GM18873 (cell line): ENCODE results near the gene ATP6V0A1.
"Not testable (repeated sequence)": the region's sequence is repeated elsewhere in the genome, so short reads cannot be mapped to it uniquely, and the experiment has no call there.

Source experiments
- ATAC-seq: cut with Tn5 transposase; IDR thresholded peaks from one replicate; pipeline ENCODE4 v1.9.1; 2021; ENCODE audit warnings: mild to moderate bottlenecking, moderate library complexity, moderate number of reproducible peaks; ENCODE audit not compliant: unreplicated experiment, low FRiP score

Gene ATP6V0A1

DNA sequence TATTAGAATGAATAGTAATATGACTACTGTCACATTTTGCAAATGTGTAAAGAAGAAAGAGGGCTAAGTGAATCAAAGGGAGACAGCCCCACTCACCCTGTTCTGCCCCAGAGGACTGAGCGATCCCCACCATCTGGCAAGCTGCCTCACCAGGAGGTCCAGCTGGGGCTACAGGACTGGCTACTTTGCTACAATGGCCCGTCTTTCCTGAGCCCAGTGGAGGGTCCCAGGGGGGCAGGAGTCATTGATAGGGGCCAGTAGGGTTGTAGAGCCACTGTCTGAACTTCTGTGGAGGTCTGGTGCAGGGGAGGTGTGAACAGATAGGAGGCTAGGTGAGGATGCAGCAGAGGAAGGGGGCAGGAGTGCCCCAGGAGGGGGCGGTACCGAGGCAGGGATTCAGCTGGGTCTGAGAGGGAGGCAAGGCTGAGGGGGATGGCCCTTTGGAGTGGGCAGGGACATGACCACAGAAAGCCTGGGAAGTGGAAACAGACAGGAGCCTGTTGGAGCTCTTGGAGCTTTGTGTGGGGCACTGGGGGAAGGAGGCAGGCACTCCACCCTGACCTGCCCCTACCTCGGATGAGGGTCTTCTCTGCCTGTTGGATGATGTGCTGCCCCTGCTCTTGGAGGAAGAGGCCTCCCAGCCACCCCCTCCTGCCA is 97.4 kb downstream of the ATP6V0A1 start:
- not testable (repeated sequence) for ATAC-seq

DNA sequence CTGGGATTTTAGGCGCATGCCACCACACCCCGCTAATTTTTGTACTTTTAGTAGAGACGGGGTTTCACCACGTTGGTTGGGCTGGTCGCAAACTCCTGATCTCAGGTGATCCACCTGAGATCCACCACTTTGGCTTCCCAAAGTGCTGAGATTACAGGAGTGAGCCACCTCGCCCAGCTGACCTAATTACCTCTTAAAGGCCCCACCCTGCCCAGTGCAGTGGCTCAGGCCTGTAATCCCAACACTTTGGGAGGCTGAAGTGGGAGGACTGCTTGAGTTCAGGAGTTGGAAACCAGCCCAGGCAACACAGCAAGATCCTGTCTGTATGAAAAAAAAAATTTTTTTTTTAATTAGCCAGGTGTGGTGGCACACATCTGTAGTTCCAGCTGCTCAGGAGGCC is 100.4 kb downstream of the ATP6V0A1 start:
- ATAC-seq: no peak

DNA sequence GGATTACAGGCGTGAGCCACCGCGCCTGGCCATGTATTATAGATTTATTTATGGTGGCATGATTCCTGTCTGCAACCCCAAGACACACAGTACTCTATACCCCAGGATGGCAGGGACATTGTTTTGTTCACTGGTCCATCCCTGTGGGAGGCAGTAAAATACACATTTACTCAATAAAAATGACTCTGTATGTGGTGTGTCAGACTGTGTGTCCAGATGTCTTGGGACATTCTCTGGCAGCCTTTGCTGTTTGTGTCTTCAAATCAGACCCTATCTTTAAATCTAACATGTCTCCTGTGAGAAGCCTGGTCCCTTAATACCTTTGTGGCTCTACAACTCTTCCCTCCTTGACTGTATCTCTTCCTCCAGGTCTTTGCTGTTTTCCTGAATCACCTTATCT is 101.6 kb downstream of the ATP6V0A1 start:
- no peak for ATAC-seq

DNA sequence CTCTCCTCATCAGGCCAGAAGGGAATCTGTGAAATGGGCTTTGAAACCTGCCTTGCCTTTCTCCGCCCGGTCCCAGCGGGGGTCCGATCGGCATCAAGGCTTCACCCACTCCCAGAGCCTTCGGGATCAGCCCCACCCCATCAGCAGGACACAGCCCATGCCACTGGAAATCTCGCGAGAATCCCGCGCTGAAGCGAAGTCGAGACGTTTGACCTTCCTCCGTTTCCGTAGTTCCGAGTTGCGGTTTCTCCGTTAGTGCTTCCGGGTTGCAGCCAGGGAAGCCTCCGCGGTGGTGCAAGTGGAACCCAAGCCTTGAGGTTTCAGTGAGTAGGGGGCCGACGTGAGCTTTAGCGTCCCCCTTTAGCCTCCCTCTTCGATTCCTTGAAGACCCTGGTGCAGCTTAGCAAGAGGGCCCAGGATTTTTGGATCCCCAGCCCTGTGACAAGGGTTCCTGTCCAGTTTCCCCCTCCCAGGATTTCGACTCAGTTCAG is 103.3 kb downstream of the ATP6V0A1 start, which contains the start of gene COASY:
Gene COASY (plus strand): TSS at position 252 of the 491 bp plus-strand sequence. CDS start 475 bp downstream, outside the sequence.
- no peak for ATAC-seq

DNA sequence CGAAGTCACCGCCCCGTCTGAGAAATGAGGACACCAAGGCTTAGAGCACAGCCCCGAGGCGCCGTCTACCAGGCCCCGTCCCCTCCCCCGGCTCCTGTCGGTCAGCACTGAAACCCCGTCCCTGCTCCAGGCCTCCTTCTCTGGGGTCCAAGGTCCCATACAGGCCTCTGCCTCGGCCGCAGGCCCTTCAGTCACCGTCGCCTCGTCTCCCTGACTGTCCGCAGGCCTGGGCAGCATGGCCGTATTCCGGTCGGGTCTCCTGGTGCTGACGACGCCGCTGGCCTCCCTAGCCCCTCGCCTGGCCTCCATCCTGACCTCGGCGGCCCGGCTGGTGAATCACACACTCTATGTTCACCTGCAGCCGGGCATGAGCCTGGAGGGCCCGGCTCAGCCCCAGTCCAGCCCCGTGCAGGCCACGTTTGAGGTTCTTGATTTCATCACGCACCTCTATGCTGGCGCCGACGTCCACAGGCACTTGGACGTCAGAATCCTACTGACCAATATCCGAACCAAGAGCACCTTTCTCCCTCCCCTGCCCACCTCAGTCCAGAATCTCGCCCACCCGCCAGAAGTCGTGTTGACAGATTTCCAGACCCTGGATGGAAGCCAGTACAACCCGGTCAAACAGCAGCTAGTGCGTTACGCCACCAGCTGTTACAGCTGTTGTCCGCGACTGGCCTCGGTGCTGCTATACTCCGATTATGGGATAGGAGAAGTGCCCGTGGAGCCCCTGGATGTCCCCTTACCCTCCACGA is 103.9 kb downstream of the ATP6V0A1 start:
- ATAC-seq: no peak

DNA sequence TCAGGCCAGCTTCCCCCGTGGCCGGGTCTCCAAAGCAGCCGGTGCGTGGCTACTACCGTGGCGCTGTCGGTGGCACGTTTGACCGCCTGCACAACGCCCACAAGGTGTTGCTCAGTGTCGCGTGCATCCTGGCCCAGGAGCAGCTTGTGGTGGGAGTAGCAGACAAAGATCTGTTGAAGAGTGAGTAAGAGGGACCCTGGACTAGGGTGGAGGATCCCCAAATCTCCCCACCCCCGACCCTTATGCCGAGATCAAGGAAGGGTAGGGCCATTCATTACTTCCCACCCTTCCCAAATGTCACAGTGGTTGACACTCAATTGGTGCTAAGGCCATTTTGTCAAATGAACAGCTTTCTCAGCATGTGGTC is 104.4 kb downstream of the ATP6V0A1 start:
- ATAC-seq: no peak

DNA sequence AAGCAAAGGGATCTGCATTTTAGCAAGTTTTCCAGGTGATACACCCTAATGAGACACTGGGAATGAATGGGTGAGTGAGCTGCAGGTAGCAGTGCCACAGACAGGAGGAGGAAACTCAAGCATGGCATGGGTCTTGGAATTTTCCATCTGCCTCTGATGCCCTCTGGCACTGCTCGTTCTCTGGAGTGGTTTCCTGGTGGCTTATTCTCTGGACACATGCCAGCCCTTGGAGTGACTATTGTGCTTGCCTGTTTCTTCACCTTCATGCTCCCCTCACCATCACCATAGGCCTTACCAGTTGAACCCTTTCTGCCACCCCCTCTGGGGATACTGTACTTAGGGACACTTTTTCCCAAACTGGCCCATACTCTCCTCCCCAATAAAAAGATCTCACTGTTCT is 104.9 kb downstream of the ATP6V0A1 start:
- ATAC-seq: no peak

DNA sequence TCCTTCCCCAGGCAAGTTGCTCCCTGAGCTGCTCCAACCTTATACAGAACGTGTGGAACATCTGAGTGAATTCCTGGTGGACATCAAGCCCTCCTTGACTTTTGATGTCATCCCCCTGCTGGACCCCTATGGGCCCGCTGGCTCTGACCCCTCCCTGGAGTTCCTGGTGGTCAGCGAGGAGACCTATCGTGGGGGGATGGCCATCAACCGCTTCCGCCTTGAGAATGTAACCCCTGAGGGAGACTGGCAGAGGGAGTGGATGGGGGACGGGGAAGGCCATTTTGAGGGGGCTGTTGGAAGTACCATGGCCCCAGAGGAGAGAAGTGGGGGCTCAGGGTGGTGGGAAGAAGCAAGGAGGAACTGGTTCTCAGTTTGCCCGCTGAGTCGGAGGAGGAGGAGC is 105.3 kb downstream of the ATP6V0A1 start:
- no peak for ATAC-seq

DNA sequence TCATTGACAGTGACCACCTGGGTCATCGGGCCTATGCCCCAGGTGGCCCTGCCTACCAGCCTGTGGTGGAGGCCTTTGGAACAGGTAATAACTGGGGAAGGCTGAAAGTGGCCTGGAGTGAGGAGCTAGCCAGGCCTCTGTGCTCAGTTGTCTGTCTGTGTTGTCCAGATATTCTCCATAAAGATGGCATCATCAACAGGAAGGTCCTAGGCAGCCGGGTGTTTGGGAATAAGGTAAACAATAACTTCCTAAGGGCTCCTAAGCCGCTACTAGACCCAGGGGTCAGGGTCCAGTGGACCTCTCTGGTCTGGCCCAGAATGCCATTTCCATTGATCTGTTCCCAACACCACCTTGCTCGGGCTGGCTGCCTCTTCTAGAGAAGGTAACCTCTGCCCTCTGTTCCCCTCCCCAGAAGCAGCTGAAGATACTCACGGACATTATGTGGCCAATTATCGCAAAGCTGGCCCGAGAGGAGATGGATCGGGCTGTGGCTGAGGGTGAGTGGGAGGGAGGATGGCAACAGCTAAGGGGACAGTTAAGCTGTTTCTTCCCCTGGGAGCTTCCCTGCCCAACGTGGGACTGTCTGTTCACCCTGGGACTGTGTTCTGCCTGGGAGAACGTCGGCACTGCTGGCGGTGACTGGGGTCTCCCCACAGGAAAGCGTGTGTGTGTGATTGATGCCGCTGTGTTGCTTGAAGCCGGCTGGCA is 106.3 kb downstream of the ATP6V0A1 start:
- ATAC-seq: no peak

DNA sequence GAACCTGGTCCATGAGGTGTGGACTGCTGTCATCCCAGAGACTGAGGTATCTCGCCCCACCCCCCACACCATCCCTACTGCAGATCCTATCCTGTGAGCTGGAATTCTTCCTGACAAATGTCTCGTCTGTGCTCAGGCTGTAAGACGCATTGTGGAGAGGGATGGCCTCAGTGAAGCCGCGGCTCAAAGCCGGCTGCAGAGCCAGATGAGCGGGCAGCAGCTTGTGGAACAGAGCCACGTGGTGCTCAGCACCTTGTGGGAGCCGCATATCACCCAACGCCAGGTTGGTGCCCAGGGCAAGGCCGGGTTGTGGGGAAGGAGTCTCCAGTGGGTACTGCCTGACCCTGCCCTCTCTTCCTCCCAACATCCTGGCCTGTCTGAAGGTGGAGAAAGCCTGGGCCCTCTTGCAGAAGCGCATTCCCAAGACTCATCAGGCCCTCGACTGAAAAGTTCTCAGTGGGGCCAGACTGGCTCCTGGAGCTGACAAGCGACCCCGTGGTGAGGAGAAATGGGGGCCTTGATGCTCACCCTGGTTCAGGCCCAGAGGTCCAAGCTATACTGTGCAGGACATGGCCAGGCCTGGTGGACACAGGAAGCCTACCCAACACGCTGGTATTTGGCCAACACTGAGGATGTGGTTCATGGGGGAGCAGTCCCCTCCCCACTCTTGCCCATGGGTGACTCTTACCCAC is 107.0 kb downstream of the ATP6V0A1 start:
- no peak for ATAC-seq

DNA sequence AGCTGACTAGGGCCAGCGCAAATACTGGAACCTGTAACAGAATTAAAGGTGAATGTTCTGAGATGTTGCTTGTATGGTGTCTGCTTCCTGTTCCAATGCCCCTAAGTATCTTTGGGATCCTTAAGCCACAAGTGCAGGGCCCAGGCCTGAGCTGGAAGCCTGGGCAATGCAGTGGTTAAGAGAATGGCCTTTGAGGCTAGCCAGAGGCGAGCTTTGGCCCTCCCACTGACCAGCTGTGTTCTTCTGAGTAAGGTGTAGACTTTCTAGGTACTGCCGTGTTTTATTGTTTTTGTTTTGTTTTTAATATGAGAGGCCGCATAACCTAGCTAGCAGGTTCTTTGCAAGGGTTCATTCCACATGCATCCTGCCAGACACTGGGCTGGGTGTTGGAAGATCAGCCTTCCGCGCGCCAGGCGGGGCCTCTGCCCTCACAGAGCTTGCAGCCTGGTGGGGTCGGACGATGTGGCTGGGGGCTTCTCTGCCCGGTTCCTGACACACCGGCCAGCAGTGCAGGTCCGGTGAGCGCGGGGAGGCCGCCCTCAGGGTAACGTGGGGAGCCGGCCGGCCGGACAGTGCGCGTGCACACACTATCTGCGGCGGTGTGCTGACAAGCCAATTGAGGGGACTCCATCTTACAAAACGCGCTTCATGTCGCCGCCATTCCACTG is 107.7 kb downstream of the ATP6V0A1 start:
- ATAC-seq: no peak

DNA sequence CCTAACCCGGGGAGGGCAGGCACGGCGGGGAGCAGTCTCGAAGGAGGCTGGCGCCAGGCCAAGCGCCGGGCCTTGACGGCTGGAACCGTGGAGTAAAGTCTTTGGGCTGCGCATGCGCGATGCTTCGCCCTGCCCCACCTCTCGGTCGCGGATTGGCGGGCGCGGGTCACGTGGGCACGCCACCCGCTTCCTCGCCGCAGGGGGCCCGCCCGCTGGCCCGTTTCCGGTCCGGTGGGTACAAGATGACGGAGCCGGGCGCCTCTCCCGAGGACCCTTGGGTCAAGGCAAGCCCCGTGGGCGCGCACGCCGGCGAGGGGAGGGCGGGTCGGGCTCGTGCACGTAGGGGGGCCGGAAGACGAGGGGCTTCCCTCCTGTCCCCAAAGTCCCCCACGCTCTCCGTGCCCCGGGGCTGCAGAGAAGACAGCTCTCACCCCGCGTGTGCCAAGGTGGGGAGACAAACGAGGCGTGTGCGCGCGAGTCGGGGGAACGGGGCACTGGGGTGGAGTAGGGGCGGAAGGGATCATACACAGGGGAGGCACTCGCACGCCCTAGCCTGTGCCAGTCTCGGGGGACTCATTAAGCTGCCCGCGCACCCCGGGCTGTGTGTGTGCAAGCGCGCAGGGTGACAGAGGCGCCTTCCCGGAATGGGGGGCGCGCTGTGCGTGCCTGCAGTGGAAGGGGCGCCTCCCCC is 108.3 kb downstream of the ATP6V0A1 start, which contains the start of gene MLX:
Gene MLX (plus strand): TSS at position 218 of the 691 bp plus-strand sequence. CDS start 25 bp downstream, at position 243.
- ATAC-seq: no peak

DNA sequence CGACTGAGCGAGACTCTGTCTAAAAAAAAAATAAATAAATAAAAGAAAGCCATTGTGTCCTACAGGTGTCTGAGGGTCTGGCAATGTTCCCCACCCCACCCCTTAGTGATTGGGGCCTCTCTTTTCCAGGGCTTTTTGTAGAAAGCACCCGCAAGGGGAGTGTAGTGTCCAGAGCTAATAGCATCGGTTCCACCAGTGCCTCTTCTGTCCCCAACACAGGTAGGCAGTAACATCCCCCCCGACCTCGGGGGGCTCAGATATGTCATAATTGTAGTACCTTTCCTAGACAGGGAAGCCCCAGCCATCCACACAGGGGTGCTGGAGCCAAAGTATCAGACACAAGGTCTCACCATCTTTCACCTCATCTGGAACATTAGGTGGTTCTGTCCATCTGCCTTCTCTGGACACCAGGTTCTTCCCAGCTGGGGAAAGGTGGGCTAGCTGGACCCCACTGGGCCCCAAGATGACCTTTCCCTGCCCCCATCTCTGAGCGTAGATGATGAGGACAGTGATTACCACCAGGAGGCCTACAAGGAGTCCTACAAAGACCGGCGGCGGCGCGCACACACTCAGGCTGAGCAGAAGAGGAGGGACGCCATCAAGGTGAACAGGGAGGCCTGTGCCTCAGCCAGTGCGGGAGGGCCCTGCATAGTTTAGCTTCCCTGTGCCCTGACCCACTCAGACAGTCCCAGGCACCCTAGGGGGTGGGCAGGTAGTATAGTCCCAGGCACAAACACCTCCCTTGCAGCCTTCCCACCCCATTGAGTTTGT is 109.8 kb downstream of the ATP6V0A1 start:
- ATAC-seq: no peak

DNA sequence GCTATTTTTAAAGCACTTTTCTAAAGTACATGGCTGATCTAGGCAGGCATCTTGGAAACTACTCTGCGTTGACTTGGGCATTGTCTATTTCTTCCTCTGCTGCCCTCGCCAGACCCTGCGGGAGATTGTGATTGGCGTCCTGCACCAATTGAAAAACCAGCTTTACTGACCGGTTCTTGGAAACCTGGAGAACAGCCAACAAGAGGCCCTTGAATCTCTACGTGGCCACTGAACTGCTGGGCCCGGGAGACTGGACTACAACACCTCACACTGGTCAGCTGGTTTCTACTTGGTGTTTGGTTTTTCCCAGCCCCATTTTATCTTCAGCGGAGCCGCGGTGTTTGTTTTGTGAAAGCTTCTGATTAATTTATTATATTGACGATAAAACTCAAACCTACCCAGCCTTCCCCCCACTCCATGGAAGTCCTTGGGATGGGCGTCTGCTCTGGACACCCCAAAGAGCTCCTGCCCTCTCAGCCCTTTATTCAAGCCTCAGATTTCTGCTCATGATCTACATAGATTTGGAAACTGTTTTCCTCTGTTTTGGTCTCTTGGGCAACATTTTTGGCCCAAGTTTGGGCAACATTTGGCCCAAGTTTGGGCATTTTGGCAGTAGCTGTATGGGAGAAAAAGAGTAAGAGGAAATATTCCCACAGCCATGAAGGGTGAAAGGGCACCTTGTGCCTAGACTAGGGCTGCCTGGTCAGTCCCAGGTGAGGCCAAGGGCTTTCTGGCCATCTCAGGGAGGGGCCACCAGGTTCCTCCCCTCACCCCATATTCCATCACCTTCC is 113.0 kb downstream of the ATP6V0A1 start:
- ATAC-seq: no peak
